GM12892 (cell line): ENCODE results near the gene CFAP20DC.
"Not testable (repeated sequence)": the region's sequence is repeated elsewhere in the genome, so short reads cannot be mapped to it uniquely, and the experiment has no call there.

ENCODE experiments used
- DNase-seq: peaks from one replicate; pipeline ENCODE4 v3.0.0; 2011; ENCODE audit not compliant: insufficient read length
- FAIRE-seq: peaks from 2 replicates; lab custom pipeline; 2011; peaks lifted over from hg19 to GRCh38; lab: Jason Lieb, UNC
- POLR2A ChIP-seq: IDR thresholded peaks from 2 replicates; pipeline ENCODE4 v1.6.1; 2011; ENCODE audit warnings: low read depth, low read length, control low read depth
- POLR2AphosphoS5 ChIP-seq: IDR thresholded peaks from 2 replicates; pipeline ENCODE4 v1.6.1; 2011; ENCODE audit warnings: low read depth, low read length, control low read depth
- TAF1 ChIP-seq: IDR thresholded peaks from 2 replicates; pipeline ENCODE4 v1.6.1; 2011; ENCODE audit warnings: low read depth, mild to moderate bottlenecking, control low read depth, low read length, borderline replicate concordance

CFAP20DC gene

DNA sequence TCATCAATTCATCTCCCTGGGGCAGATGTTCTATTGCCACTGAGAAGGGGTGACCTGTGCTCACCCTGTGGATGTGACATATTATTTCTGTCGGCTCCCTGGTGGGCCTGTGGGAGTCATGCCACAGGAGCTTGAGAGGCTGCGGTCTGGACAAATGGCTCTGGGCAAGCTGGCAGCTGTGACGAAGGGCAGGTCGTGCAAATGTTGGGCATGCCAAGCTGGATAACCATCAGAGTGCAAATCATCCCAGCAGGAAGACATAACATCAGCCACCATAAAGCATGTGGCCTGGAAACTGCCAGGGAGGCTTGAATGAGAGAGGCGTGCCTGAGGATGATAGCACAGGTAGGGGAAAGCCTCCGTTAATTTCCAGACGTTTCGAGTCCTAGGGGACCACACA, 338.0 kb downstream of the CFAP20DC start:
- no peak for DNase-seq
- no peak for FAIRE-seq
- TF ChIP-seq TAF1, result no peak
- no peak for TF ChIP-seq POLR2A
- TF ChIP-seq POLR2AphosphoS5, result no peak

DNA sequence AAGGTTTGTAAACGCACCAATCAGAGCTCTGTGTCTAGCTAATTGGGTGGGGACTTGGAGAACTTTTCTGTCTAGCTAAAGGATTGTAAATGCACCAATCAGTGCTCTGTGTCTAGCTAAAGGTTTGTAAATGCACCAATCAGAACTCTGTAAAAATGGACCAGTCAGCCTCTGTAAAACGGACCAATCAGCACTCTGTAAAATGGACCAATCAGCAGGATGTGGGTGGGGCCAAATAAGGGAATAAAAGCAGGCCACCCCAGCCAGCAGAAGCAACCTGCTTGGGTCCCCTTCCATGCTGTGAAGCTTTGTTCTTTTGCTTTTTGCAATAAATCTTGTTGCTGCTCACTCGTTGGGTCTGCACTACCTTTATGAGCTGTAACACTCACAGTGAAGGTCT, 340.8 kb downstream of the CFAP20DC start:
- FAIRE-seq, result not testable (repeated sequence)

GRCh38 chr3:58708116-58708791, 341.6 kb downstream of the CFAP20DC start:
- DNase-seq (no peak), FAIRE-seq (no peak)
- TF ChIP-seq TAF1 (no peak), POLR2AphosphoS5 (no peak), POLR2A (no peak)

More for the DNA sequence above, 340.8 kb downstream of the CFAP20DC start:
- DNase-seq, result not testable (repeated sequence)

DNA sequence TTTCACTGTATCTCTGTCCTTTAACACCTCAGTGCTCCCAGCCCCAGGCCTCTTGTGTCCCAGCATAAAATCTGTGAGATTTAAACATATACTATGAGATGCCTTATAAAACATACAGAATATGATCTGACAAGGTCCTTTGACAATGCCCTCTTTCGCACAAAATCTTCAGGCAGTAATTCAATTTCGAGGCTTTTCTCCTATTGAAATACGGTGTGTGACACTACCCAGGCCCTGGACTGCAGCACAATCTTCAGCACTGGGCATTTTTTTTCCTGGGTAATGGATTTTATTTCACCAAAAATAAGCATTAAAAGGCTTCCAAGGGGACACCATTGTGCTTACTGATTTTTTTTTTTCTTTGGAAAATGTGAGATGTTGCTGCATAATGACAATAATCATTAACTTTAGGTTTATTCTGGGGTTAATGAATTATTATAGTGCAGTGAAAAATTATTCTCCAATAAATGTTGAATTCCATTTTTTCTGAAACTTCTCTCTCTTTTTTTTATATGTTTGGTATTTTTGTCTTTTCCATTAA, 342.4 kb downstream of the CFAP20DC start:
- no peak for FAIRE-seq
- no peak for TF ChIP-seq POLR2A
- no peak for TF ChIP-seq POLR2AphosphoS5
- TF ChIP-seq TAF1, result no peak
- no peak for DNase-seq

- TF ChIP-seq TAF1 (no peak), POLR2AphosphoS5 (no peak), POLR2A (no peak)
- FAIRE-seq (no peak), DNase-seq (no peak)
Observed at GRCh38 chr3:58706395-58707167, 343.2 kb downstream of the CFAP20DC start.

DNA sequence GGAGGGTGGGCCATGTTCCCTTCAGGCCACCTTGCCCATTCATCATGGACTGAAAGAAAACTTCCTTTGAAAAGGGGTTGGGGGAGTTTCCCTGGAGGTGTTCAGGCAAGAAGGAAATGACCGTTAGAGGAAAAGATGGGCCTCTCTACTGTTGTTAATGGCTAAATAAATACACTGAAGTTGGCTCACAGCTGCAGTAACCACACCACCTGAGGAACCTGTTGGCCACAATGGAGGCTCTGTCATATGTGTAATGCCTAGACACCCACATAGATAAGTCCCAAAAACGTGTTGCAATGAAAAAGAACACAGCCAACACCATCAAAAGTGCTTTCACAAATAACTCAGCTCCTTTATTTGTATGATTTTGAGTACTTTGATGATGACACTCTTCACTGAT, 345.1 kb downstream of the CFAP20DC start:
- FAIRE-seq, result peak; percentile 69
- no peak for DNase-seq
- no peak for TF ChIP-seq TAF1
- TF ChIP-seq POLR2A, result no peak

DNA sequence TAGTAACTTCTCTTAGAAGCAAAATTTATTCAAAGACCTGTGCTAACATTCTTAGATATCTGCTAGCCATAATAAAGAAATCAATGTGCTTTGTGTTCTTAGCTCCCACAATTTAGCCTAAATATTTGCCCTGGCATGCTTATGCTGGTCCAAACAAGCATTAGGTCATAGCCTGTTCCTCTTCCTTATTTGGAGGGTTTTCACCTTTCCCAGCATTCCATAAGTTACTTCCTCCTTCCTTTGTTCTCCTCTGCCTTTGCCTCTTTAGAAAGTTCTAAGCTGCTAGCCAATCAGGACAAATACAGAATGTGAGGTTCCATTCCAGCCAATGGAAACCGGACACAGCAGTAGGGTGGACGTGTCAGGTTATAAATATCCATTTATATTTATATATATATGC, 345.5 kb downstream of the CFAP20DC start:
- FAIRE-seq, result not testable (repeated sequence)

GRCh38 chr3:58698246-58698645, 351.6 kb downstream of the CFAP20DC start:
- DNase-seq (no peak), FAIRE-seq (no peak)
- no peak for TF ChIP-seq POLR2AphosphoS5
- no peak for TF ChIP-seq POLR2A
- no peak for TF ChIP-seq TAF1

More for the DNA sequence above, 345.5 kb downstream of the CFAP20DC start:
- not testable (repeated sequence) for DNase-seq

GRCh38 chr3:58697561-58697960, 352.3 kb downstream of the CFAP20DC start:
- no peak for FAIRE-seq
- no peak for DNase-seq
- TF ChIP-seq POLR2A (no peak), TAF1 (no peak), POLR2AphosphoS5 (no peak)

GRCh38 chr3:58696813-58697212, 353.0 kb downstream of the CFAP20DC start:
- not testable (repeated sequence) for FAIRE-seq

GRCh38 chr3:58696093-58696492, 353.7 kb downstream of the CFAP20DC start:
- FAIRE-seq (no peak), DNase-seq (no peak)
- TF ChIP-seq POLR2AphosphoS5 (no peak), TAF1 (no peak), POLR2A (no peak)

More at GRCh38 chr3:58696813-58697212, 353.0 kb downstream of the CFAP20DC start:
- DNase-seq, result not testable (repeated sequence)

DNA sequence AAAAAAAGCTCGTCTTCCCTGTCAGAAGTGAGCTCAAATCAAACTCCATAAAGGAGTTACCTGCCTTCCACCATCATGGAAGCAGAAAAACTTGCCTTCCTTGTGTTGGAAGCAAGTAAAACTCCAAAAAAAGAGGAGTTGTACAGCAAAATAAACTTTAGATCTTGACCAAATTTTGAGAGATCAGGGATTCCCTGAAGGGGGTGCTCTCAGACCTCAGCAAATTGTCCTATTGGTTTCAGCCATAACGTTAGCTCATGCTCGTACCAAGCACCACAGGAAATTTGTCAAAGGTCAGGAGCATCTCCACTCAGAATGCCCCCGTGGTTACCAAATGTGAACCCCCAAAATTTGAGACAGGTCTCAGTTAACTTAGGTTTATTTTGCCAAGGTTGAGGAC, 354.5 kb downstream of the CFAP20DC start:
- FAIRE-seq, DNase-seq: not testable (repeated sequence)
